CD4-positive, alpha-beta T cell treated with Interleukin-15 for 1 hour (primary cell): ENCODE measurements around the gene CYB5RL.
"Not testable (repeated sequence)": the region's sequence is repeated elsewhere in the genome, so short reads cannot be mapped to it uniquely, and the experiment has no call there.

Source experiments
- DNase-seq: peaks from one replicate; pipeline ENCODE4 v3.0.0-alpha.2; 2020

The CYB5RL gene

DNA sequence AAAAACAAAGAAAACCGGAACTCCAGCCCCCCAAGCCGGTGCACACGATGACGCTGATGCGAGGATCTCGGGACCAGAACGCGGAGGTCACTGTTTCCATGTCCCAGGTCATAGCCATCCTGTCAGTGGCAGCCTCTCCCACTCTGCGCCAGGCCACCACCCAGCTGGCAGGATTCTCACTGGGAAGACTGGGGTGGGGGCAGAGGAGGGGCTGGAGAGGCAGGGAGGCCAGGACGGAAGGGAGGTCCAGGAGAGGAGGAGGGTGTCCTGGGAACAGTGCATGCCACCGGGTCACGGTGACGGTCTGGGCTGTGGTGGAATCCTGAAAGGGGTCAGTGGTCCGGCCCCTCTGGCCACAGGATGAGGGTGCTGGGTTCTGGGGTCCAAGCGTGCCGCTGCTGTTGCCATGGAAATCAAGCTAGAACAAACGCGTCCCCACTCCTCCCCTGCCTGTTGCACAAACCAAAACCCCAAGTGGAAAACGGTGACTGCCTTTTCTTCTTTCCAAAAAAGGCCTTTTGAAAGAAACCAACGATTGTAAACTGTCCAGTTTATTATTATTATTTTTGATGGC lies 26.2 kb upstream of the CYB5RL start:
- DNase-seq = no peak

DNA sequence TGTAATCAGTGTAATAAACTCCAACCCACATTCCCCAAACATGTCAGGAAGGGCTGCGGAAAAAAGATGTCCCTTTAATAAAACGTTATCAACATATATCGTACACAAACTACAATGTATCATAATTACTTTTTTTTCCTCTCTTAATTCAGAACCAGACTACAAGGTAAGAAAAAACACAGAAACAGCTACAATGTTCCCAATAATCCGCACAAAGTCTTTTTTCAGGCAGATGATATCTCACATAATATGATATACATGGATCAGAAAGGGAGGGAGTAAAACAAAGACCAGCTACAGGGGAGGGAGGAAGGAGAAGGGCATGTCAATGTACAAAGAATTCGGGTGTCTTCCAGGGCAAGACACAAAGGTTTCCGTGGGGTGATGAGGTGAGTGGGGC lies 25.5 kb upstream of the CYB5RL start:
- no peak for DNase-seq

DNA sequence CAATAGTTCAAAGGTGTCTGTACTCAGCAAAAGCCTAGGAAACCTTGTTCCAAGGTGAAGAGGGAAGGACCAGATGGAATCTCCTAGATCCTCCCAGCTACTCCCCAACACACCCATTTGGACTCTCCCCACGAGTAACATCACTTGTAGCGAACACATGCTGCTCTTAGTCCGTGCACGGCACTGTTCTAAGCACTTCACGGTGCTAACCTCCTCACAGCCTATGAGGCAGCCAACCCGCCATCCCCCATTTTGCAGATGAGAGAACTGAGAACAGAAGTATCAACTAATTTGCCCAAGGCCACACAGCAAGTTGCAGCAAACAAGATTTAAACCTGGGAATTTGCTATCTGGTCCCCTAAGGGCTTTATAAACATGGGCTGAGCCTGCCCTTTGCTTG lies 24.4 kb upstream of the CYB5RL start:
- DNase-seq = no peak

DNA sequence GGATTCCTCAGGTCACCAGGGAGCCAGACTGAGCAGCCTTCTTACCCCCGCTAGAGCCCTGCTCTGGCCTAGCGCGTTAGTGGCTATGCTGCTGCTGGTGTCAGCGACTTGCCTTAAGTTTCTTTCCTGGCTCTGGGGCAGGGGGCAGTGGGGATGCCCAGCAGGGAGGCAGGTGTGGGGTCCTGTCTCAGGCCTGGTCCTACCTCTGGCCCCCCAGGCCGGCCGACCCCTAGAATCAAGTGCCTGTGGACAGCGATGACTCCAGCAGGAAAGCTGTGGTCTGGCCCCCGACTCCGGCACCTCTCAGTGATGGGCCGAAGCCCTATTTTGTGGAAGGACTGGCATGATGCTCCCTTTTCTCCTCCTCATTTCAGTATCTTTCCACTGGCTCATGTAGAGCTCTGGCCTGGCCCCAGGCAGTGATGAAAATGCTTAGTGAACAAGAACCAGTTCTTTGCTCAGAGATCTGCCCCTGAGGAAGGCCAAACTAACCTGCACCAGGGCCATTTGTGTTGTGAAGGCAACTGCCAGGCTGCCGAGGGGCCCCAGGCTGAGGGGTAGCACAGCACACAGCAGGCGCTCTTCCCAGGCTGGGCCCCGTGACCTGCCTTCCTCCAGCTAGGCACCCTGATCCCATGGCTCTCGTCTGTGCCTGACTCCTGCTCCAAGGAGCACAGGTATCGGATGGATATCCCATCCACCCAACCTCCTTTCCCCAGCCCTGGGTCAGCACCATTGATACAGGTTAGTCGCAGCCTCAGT lies 23.8 kb upstream of the CYB5RL start:
- no peak for DNase-seq

DNA sequence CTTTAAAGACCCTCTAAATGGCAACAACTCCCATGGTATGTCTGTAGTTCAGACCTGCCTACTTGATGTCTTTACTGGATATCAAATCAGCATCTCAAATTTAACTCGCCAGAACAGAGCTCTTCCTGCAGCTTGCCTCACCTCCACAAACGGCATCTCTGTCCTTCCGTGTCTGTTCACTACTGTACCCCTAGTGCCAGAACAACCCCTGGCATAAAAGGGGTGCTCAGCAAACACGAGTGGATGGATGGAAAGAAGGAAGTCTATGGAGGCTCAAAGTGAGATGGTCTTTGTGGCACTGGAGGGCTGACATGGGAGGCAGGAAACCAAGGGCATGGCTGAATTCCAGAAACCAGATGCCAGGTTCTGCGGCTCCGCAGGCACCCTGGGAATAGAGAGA lies 22.9 kb upstream of the CYB5RL start:
- DNase-seq = no peak

DNA sequence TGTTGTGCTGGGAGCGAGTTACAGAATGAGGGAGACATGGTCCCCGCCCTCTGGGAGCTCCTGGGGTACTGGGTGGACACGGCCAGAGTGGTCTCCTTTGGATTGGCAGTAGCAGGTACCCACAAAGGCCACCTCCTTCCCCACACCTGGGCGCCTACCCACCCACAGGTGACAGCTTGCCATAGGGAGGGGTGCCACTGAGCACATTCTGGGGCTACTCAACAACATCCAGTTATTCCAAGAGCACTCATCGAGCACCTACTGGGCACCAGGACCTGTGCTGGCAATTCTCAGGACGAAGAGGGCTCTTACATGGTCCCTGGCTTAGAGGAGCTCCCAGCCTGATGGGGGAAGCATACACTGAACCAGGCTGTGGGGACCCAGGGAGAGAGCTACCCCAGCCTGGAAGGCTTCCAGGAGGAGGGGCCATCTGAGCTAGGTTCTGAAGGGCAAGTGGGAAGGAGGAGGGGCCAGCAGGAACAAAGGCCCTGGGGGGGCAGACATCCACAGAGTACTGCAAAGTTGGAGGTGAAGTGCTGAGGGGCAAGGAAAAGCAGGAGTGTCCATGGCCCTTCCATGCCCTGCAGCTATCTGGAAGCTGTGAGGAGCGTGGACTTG lies 22.1 kb upstream of the CYB5RL start:
- DNase-seq = no peak

DNA sequence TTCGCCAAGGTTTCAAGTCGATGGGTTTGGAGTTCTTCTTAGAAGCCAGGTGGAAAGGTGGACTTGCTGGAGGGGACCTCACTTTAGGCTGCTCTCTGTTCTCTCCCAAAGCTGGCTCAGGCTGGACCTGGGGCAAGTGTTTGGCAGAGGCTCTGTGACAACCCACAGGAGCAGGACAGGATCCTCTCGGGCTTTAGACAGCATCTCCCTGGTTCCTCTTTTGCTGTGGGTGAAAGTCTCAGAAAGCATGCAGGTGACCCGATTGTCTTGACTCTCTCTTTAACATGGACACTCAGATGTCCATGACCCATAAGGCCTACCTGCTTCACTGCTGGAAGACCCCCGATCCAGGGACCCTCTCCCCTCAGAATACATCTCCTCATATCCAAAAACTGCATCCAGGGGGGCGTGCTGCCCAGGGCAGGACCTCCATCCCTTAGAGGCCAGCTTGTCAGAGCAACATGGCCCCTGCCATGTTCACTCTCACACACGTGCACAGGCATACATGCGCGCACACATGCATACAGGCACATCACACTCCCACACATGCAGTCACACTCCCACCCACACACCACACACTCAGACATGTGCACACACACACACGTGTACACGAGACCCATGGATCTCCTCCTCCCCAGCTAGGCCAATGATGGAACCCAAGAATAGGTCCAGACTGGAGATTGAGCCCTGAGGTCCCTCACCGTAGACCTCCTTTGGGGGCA lies 21.4 kb upstream of the CYB5RL start:
- no peak for DNase-seq

DNA sequence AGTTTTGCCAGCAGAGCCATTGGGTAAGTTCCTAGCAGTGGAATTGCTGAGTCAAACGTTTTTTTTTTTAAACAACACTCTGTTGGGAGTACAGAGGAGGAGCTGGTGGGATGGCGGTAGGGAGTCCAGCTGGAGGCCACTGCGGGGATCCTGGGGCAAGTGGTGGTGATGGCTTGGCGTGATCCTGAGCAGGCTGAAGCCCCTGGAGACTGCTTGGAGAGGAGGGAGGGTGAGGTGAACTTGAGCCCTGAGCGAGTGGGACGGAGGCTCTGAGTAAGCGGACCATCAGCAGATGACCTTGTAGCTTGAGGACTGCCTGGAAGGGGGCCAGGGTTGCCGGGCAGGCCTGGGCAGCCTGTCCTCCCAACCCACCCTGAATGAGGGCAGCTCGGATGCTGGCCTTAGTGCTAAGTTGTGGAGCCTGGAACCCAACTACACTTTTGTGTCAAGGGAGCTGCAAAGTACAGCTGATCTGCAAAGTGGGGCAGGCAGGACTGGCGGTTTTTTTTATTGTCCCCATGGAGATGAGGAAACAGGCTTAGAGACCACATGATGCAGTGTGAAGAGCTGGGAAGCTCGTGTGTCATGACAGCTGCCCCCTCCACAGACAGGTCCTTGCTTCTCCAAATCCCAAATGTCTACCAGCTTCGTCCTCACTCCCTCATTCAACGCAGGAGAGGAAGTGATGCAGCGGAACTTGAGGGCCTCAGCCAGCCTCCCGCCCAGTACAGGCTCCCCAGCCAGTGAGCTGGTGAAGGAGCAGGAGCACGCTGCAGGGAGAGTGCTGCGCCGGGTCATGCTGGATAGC lies 20.4 kb upstream of the CYB5RL start:
- DNase-seq = peak; percentile 52

DNA sequence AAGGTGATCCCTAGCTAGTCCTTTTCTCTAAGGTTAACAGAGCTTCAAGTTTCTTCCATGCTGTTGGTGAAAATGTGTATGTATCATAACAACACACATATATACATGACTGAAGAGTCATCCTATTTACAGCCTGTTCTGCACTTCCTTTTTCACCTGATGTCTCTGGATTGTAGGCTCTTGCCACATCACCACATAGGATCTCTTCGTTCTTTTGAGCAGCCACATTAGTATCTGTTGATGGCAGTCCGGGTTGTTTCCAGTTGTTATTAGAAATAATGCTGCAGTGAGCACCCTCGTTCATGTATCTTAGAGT lies 19.8 kb upstream of the CYB5RL start:
- no peak for DNase-seq

DNA sequence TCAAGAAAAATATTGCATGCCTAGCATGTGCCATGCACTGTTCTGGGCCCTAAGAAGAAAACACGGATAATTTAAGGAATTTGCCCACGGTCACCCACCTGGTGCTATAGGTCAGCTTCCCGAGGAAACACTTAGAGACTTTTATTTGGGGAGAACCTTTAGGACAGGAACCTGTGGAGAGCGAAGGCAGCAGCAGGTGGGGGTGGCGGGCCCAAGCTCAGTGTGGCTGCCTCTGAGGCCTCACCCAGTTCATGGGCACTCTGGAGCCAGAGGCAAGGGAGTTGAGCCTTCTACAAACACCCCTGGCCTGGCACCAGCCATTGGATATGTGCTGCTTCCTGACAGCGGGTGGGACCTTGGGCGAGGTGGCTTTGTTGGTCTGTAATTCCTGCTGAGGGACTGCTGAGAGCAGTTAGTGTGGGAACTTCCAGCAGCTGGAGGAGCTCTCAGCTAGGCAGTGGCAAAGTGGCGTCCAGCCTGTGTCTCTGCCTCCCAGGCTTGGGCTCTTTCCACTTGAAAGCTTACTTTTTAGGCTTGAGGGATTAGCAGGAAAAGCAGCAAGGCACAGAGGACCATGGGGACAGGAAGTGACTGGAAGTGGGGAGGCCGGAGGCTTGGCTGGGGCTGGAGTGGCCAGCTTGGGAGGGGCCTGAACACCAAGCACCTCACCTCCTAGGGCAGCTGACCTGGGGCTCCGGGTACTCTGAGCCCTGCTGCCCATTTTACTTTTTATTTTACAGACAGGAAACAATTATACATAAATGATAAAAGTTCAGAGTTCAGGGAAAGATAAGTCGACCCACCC lies 19.3 kb upstream of the CYB5RL start:
- no peak for DNase-seq

DNA sequence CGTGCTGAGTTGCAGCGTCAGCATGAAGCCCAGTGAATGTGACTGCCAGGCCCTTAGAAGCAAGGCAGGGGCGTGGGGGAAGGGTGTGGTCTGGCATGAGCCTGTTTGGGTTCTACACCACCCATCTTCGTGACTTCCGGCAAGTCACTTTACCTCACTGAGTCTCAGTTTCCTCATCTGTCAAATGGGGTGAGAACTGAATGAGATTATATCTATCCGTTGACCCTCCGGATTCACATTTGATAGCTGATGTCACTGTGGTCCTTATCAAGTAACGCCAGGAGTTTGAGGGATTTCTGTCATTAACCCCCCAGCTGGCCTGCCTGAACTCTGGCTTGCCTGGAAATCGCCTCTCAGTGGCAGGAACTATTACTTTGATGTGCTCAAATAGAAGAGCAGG lies 15.7 kb upstream of the CYB5RL start:
- no peak for DNase-seq

DNA sequence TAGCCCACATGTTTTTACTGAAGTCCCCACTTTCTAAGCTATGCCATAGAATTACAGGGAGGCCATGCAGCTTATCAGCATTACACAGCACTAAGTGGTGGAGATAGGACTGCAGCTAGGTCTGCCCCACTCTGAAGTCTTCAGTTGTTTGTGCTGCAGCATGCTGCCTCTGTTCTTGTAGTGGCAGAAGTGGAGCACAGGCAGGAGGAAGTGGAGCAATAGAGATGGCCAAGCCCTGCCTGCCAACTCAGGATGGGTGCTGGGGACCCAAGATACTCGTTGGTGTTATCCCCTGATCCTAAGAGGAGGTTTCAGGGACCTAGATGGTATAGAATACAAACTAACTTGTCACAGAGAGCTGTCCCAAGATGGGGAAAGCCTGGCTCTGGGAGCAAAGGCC lies 13.0 kb upstream of the CYB5RL start:
- DNase-seq = no peak

DNA sequence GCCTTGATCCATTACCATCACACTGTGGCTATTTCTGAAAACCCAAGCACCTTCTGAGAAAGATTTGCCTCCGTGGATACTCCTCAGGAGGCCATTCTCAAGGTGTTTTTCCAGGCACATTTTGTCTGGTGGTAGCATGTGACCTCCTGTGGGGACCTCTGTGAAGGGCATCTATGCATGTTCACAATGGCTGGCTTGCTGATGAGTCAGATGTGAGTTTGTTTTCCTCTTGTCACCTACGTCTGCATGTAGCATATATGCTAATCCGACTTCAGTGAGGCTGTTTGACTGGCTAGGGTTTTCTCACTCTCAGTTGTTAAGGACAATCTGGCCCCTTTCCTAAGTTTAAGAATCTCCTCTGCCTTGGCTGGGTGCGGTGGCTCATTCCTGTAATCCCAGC lies 8.1 kb upstream of the CYB5RL start:
- DNase-seq = not testable (repeated sequence)

DNA sequence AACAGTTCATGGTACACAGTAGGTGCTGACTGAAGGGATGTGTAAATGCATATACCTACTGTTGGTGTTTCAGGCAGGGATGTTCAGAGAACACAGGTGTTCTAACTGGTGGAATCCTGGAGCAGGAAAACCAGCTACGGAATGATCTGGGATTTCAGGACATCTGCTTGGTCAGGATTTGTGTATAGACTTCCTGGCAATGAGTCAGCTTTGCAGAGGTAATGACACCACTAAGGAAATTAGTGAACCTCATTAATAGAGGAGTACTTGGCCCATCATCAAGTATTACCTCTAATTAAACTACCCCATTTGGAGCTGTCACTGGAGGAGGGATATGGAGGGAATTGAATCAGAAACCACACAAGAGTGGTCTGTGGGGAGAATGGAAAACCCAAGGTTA lies 7.5 kb upstream of the CYB5RL start:
- DNase-seq = no peak

DNA sequence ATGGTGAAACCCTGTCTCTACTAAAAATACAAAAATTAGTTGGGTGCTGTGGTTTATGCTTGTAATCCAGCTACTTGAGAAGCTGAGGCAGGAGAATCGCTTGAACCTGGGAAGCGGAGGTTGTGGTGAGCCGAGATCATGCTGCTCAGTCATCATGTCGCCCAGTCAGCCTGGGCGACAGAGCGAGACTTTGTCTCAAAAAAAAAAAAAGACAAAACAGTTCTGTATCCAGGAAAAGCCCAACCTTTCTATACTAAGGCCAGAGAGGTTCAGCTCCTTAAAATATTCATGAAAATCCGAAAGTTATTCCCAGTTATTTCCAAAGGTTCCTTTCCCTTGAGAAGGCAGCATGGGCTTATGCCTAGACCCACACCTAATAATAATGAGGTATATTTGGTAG lies 4.4 kb upstream of the CYB5RL start:
- no peak for DNase-seq

DNA sequence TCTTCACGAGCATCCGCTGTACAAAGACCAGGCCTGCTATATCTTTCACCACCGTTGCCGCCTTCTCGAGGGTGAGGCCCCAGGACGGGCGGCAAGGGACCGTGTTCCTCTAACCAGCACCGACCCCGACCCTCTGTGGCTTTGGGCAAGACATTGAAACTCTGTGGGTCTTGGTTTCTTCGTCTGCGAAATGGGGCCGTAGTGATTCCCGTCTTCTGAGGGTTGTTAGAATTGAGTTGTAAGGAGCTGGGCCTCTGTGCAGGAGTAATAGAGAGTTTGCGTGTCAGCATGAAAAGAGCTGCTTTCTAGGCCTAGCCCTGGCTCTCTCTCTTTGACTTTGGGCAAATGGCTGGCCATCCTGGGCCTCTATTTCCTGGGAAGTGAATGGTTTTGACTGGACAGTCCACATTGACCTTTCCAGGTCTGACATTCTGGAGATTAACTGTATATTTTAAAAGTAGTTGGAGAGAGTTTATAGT lies 728 bp upstream of the CYB5RL start:
- no peak for DNase-seq

DNA sequence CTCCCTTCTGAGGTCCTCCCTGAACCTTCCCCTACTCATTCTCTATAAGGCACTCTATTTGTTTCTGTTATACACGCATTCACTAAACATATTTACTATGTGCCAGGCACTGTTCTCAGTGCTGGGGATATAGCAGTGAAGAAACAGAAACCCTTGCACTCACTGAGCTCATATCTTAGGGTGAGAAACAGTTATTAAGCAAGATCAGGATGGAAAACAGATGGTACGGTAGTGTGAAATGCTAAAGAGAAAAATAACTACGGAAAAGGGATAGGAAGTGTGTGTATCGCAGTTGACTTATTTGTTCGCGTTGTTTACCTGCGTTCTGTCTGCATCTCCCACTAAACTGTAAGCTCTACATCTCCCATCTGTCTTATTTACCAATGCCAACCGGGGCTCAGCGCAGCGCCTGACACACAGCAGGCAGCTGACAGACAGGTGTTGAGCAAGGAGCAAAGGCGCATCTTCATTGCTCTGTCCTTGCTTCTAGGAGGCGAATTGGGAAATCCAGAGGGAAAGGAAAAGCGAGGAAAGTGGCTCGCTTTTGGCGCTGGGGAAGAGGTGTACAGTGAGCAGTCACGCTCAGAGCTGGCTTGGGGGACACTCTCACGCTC lies 572 bp downstream of the CYB5RL start:
- DNase-seq = no peak

DNA sequence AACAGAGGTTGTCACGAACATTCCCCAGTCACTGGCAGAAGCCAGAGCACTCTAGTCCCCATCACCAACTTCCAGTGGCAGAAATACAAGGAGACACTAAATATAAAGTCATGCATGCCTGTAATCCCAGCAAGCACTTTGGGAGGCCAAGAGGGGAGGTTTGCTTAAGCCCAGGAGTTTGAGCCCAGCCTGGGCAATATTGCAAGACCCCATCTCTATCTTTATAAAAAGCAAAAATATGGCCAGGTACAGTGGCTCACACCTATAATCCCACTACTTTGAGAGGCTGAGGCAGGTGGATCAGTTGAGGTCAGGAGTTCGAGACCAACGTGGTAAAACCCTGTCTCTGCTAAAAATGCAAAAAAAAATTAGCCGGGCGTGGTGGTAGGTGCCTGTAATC lies 6.4 kb downstream of the CYB5RL start:
- no peak for DNase-seq

DNA sequence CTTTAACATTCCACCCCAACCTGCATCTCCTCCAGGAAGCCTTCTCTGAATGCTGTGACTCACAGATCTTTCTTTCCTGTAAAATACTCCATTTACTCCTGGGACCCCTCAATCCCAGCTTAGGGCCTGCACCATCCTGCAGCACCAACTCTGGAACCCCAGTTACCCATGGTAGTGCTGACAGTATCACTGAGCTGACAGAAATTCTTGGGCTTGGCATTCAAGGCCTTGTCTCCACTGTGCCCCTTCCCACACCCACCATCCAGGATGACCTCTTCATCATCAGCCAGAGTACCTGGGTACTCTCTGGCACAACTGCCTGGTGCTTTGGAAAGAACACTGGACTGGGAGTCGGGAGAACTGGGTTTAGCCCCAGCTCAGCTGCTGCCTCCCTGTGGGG lies 8.3 kb downstream of the CYB5RL start:
- DNase-seq = no peak

DNA sequence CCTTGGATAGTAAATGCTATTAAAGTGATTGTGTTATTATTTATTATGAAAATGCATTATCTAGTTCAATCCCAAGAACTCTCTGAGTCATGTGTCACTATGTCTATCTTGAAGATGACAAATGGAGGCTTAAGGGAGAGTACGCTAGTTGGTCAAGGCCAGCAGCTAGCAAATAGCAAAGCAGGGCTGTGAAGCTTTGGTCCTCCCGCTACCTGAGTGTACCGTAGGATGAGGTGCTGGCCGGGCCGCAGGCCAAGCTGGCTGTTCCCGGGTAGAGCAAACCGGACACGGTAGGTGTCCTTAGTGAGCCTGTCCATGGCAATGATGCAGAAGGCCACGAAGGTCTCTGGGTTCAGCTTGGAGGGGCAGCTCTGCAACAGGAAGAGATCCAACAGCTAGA lies 9.3 kb downstream of the CYB5RL start:
- DNase-seq = no peak

DNA sequence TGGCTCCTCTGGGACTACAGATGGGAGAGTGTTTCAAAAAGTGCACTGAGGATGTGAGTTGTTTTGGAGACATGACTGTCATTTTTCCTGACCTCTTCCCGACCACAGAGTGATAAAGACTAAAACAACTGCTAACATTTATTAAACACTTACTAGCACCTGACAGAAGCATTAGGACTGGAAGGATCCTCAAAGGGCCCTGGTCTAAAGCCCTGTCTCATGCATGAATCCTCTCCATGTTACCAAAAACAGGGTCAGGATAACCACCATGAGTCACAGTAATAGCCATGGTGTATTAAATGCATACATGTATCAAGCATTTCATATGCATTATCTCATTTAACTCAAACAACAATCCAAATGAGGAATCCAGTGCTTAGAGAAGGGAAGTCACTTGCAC lies 11.5 kb downstream of the CYB5RL start:
- DNase-seq = no peak

DNA sequence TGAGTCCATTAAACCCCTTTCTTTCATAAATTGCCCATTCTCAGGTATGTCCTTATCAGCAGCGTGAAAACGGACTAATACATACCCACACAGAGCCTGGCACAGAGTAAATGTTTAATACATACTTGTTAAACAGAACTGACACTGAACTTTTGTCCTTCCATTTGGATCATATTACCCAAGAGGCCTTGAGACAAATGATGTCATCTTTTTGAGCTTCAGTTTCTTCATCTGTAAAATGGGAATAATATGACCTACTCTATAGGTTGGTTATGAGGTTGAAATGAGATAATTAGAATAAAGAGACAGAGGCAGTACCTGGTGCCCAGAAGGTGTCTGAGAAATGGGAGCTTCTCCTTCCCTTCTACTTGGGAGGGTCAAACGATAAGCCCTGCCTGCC lies 13.8 kb downstream of the CYB5RL start:
- DNase-seq = no peak
